ENCODE measurements around the gene RPL22L1. TPM values are rescaled to one million over a fixed set of nuclear protein-coding genes. Genes with fewer than 3 reads are reported as not detected.

The RPL22L1 gene
- total and polyA plus RNA-seq, 2 donors (not counting 1 experiment from before 2014, with no cell fraction given) = 46.1 to 147 TPM

DNA sequence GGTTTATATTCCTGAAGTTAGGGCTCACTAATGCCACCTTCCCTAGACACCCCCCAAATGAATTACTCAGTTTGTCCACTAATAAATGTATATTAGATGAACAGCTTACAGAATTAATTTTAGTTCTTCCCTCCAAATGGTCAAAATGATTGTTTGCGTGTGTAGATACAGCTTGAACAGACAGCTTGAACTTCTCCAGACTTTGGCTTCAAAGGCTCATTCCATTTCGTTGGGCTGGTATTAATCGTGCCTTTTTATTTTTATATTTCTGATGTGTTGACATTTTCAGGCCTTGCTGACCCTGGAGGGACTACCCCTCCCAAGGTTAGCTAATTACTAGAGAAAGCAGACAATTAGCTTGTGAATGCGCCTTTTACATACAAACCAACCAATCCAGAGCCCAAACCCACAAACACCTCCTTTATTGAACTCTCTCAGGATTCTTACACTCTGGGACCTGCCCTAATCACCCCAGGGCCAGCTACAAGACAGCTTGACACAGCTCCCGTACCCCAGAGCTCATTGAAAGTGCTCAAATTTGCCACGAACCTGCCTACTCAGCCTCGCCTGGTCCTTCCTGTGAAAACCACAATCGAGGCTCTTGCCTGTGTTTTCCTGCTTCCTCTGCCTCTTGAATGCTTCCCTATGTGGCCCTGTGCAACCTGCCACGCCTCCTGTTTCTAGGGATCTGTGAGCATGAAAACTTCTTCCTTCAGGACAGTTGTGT, 40.3 kb downstream of the RPL22L1 start:
- 35% methylated on average over 8 of the region's 9 CpGs for WGBS (ENCODE audit: insufficient coverage)

More for the DNA sequence above, 40.3 kb downstream of the RPL22L1 start:
- H3K4me1 Mint-ChIP-seq = no peaks in the 10 kb centered on the region
- TF ChIP-seq EZH2 (IDR thresholded peaks at IDR 0.05; ENCODE audit: borderline replicate concordance, insufficient read depth, low read depth, low read length, poor library complexity, severe bottlenecking) (no peak), CTCF (IDR thresholded peaks at IDR 0.05) (no peak)
- no peak overlapping the region for H3K4me3 ChIP-seq (ENCODE audit: control extremely low read depth in 1 of 5, extremely low read depth in 1 of 5, insufficient read depth in 1 of 5, low read depth in 2 of 5, low read length in 4 of 5)
- CTCF ChIA-PET = interaction anchor here (1.2 kb wide), 1 partner anchor 16 kb away, joined by 4 read pairs; no protein-coding TSS in a partner anchor
- no peaks in the 10 kb centered on the region for H3K36me3 ChIP-seq (replicated peaks in 1 of 2; ENCODE audit: control extremely low read depth in 1 of 2, control insufficient read depth in 1 of 2, extremely low read depth in 1 of 2, insufficient read depth in 2 of 2, low read length in 1 of 2)
- H3K27me3 ChIP-seq (replicated peaks in 1 of 4; ENCODE audit: control extremely low read depth in 1 of 4, control insufficient read depth in 3 of 4, insufficient read depth in 4 of 4, low read length in 3 of 4) = peaks cover 0 to 26% (median 20%) of the 10 kb centered on the region in 4 experiments
- no peaks in the 10 kb centered on the region for H3K4me1 ChIP-seq (ENCODE audit: control insufficient read depth in 2 of 2, insufficient read depth in 2 of 2, low read length in 2 of 2)
- ATAC-seq (ENCODE audit: low read depth) = no peak
- H3K27me3 Mint-ChIP-seq = peaks cover 39% of the 10 kb centered on the region
- no peaks in the 10 kb centered on the region for H4K20me1 ChIP-seq (ENCODE audit: control insufficient read depth, insufficient read depth, low read length, poor library complexity, severe bottlenecking)
- no peak for DNase-seq
- intact Hi-C loops (cut with micrococcal nuclease) = no loop called here
- H3K27ac ChIP-seq (ENCODE audit: low read length in 2 of 2) = no peak overlapping the region
- no peak overlapping the region for H3K27ac Mint-ChIP-seq
- POLR2A ChIA-PET = no interaction called here
- no peaks in the 10 kb centered on the region for H3K9me3 ChIP-seq (ENCODE audit: control extremely low read depth in 1 of 3, control insufficient read depth in 2 of 3, insufficient read depth in 1 of 3, low read length in 2 of 3)
- no peaks in the 10 kb centered on the region for H3K79me2 ChIP-seq (ENCODE audit: control insufficient read depth, insufficient read depth, low read length)
- H3K4me3 Mint-ChIP-seq = no peak overlapping the region
- H3K9ac ChIP-seq (ENCODE audit: low read length) = no peak overlapping the region
- no peak overlapping the region for H3K4me2 ChIP-seq (replicated peaks; ENCODE audit: low read depth, low read length, poor library complexity, severe bottlenecking)
- H2AFZ ChIP-seq (ENCODE audit: insufficient read depth, low read depth, low read length, poor library complexity, severe bottlenecking) = no peak overlapping the region
- H3K9me3 Mint-ChIP-seq (ENCODE audit: insufficient read depth) = no peaks in the 10 kb centered on the region
